ENCODE results near the gene BCL3.

Gene BCL3

GRCh38 chr19:44788971-44789370, 40.5 kb downstream of the BCL3 start:
- TF ChIP-seq CTCF (IDR thresholded peaks at IDR 0.05), result no peak

GRCh38 chr19:44789943-44790483, 41.5 kb downstream of the BCL3 start:
- TF ChIP-seq CTCF (IDR thresholded peaks at IDR 0.05), result no peak

GRCh38 chr19:44792281-44792680, 43.8 kb downstream of the BCL3 start:
- no peak for TF ChIP-seq CTCF (IDR thresholded peaks at IDR 0.05)

- no peak for TF ChIP-seq CTCF (IDR thresholded peaks at IDR 0.05)
Observed at GRCh38 chr19:44794610-44795009, 46.1 kb downstream of the BCL3 start.

GRCh38 chr19:44795398-44795987, 47.0 kb downstream of the BCL3 start:
- TF ChIP-seq CTCF (IDR thresholded peaks at IDR 0.05), result no peak

- TF ChIP-seq CTCF (IDR thresholded peaks at IDR 0.05), result no peak
Observed at GRCh38 chr19:44796701-44797115, 48.2 kb downstream of the BCL3 start.

GRCh38 chr19:44799627-44800346, 51.3 kb downstream of the BCL3 start:
- no peak for TF ChIP-seq CTCF (IDR thresholded peaks at IDR 0.05)

Measured in LNCAP (cell line).